ENCODE data around the gene KLHDC1.

DNA sequence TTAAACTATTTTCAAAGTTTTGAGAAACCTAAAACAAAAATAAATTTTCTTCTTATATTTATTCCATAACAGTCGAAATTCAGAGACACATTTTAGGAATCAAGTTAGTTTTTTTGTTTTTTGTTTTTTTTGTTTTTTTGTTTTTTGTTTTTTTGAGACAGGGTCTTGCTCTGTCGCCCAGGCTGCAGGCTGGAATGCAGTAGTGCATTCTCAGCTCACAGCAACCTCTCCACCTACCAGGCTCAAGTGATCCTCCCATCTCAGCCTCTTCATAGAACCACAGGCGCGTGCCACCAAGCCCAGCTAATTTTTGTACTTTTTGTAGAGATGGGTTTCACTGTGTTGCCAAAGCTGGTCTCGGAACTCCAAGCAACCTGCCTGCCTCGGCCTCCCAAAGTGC is 39.4 kb upstream of the KLHDC1 start:
- no peak for TF ChIP-seq ZNF76 (tag by site-specific recombination; IDR thresholded peaks at IDR 0.05; ENCODE audit: borderline replicate concordance, low read depth)
- TF ChIP-seq, protein P1, sequence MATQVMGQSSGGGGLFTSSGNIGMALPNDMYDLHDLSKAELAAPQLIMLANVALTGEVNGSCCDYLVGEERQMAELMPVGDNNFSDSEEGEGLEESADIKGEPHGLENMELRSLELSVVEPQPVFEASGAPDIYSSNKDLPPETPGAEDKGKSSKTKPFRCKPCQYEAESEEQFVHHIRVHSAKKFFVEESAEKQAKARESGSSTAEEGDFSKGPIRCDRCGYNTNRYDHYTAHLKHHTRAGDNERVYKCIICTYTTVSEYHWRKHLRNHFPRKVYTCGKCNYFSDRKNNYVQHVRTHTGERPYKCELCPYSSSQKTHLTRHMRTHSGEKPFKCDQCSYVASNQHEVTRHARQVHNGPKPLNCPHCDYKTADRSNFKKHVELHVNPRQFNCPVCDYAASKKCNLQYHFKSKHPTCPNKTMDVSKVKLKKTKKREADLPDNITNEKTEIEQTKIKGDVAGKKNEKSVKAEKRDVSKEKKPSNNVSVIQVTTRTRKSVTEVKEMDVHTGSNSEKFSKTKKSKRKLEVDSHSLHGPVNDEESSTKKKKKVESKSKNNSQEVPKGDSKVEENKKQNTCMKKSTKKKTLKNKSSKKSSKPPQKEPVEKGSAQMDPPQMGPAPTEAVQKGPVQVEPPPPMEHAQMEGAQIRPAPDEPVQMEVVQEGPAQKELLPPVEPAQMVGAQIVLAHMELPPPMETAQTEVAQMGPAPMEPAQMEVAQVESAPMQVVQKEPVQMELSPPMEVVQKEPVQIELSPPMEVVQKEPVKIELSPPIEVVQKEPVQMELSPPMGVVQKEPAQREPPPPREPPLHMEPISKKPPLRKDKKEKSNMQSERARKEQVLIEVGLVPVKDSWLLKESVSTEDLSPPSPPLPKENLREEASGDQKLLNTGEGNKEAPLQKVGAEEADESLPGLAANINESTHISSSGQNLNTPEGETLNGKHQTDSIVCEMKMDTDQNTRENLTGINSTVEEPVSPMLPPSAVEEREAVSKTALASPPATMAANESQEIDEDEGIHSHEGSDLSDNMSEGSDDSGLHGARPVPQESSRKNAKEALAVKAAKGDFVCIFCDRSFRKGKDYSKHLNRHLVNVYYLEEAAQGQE (tag by site-specific recombination; IDR thresholded peaks at IDR 0.05): no peak
- TF ChIP-seq, protein P2, sequence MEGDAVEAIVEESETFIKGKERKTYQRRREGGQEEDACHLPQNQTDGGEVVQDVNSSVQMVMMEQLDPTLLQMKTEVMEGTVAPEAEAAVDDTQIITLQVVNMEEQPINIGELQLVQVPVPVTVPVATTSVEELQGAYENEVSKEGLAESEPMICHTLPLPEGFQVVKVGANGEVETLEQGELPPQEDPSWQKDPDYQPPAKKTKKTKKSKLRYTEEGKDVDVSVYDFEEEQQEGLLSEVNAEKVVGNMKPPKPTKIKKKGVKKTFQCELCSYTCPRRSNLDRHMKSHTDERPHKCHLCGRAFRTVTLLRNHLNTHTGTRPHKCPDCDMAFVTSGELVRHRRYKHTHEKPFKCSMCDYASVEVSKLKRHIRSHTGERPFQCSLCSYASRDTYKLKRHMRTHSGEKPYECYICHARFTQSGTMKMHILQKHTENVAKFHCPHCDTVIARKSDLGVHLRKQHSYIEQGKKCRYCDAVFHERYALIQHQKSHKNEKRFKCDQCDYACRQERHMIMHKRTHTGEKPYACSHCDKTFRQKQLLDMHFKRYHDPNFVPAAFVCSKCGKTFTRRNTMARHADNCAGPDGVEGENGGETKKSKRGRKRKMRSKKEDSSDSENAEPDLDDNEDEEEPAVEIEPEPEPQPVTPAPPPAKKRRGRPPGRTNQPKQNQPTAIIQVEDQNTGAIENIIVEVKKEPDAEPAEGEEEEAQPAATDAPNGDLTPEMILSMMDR (tag by site-specific recombination; IDR thresholded peaks at IDR 0.05): no peak
- TF ChIP-seq ZNF19 (tag by site-specific recombination; IDR thresholded peaks at IDR 0.05; ENCODE audit: low read depth): no peak

All from HEK293 (cell line).